Measurements from ENCODE around the gene MTHFD1. TPM values are rescaled to one million over a fixed set of nuclear protein-coding genes. Genes with fewer than 3 reads are reported as not detected.
A peak's percentile ranks its signal among the peaks of the same experiment; 100 is the strongest.

MTHFD1 gene
- total RNA-seq, 1 experiment from 2014 or later, result 72.7 TPM

GRCh38 chr14:64461221-64461620 lies 73.1 kb downstream of the MTHFD1 start:
- intact Hi-C loops (cut with micrococcal nuclease), result no loop called here
- Mint-ChIP-seq H3K4me1 (ENCODE audit: insufficient read depth, unreplicated experiment) (peaks cover 6% of the 10 kb centered on the region), H3K27ac (ENCODE audit: low read depth, unreplicated experiment) (peak overlapping the region; percentile 24), H3K27me3 (ENCODE audit: insufficient read depth, unreplicated experiment) (no peaks in the 10 kb centered on the region), H3K4me3 (ENCODE audit: unreplicated experiment) (no peak overlapping the region), H3K36me3 (ENCODE audit: insufficient read depth, unreplicated experiment) (peaks cover 34% of the 10 kb centered on the region), H3K9me3 (ENCODE audit: unreplicated experiment) (no peaks in the 10 kb centered on the region)
- ChIA-PET POLR2A (interaction anchor here (0.9 kb wide), 1 partner anchor 54 kb away, joined by 3 read pairs; no protein-coding TSS in a partner anchor), CTCF (interaction anchor here (0.7 kb wide), 2 partner anchors 13 to 33 kb away, joined by 3 to 4 read pairs; no protein-coding TSS in a partner anchor)
- no TSS peak for BruUV-seq (replicated peaks)
- no peak for DNase-seq (ENCODE audit: unreplicated experiment)
- TF ChIP-seq CTCF (IDR thresholded peaks at IDR 0.05; ENCODE audit: unreplicated experiment), result no peak

- no peak for DNase-seq (ENCODE audit: unreplicated experiment)
- no peaks in the 10 kb centered on the region for H3K9me3 Mint-ChIP-seq (ENCODE audit: unreplicated experiment)
- no peak overlapping the region for H3K27ac Mint-ChIP-seq (ENCODE audit: low read depth, unreplicated experiment)
- CTCF ChIA-PET, result interaction anchor here (0.6 to 3.0 kb wide), 7 partner anchors 13 to 521 kb away, joined by 3 to 22 read pairs (median 4); no protein-coding TSS in a partner anchor
- H3K36me3 Mint-ChIP-seq (ENCODE audit: insufficient read depth, unreplicated experiment), result peaks cover 21% of the 10 kb centered on the region
- intact Hi-C loops (cut with micrococcal nuclease), result no loop called here
- TF ChIP-seq CTCF (IDR thresholded peaks at IDR 0.05; ENCODE audit: unreplicated experiment), result no peak
- peaks cover 6% of the 10 kb centered on the region for H3K4me1 Mint-ChIP-seq (ENCODE audit: insufficient read depth, unreplicated experiment)
- no peak overlapping the region for H3K4me3 Mint-ChIP-seq (ENCODE audit: unreplicated experiment)
- POLR2A ChIA-PET, result interaction anchor here (0.8 to 2.1 kb wide), 5 partner anchors 12 to 75 kb away, joined by 3 to 5 read pairs (median 4); partner anchors contain the start of genes MTHFD1 and ZBTB25
- BruUV-seq (replicated peaks), result no TSS peak
- no peaks in the 10 kb centered on the region for H3K27me3 Mint-ChIP-seq (ENCODE audit: insufficient read depth, unreplicated experiment)
These were observed 75.0 kb downstream of the MTHFD1 start for GRCh38 chr14:64463195-64463594.

GRCh38 chr14:64463873-64464272 lies 75.7 kb downstream of the MTHFD1 start:
- Mint-ChIP-seq H3K4me3 (ENCODE audit: unreplicated experiment) (no peak overlapping the region), H3K27ac (ENCODE audit: low read depth, unreplicated experiment) (no peak overlapping the region), H3K36me3 (ENCODE audit: insufficient read depth, unreplicated experiment) (peaks cover 14% of the 10 kb centered on the region), H3K4me1 (ENCODE audit: insufficient read depth, unreplicated experiment) (peaks cover 6% of the 10 kb centered on the region), H3K9me3 (ENCODE audit: unreplicated experiment) (no peaks in the 10 kb centered on the region), H3K27me3 (ENCODE audit: insufficient read depth, unreplicated experiment) (no peaks in the 10 kb centered on the region)
- no TSS peak for BruUV-seq (replicated peaks)
- CTCF ChIA-PET, result interaction anchor here (0.6 to 3.0 kb wide), 7 partner anchors 16 to 520 kb away, joined by 3 to 22 read pairs (median 4); no protein-coding TSS in a partner anchor
- no peak for TF ChIP-seq CTCF (IDR thresholded peaks at IDR 0.05; ENCODE audit: unreplicated experiment)
- DNase-seq (ENCODE audit: unreplicated experiment), result no peak
- POLR2A ChIA-PET, result interaction anchor here (0.8 to 2.1 kb wide), 6 partner anchors 13 to 76 kb away, joined by 3 to 5 read pairs (median 3); partner anchors contain the start of gene MTHFD1
- intact Hi-C loops (cut with micrococcal nuclease), result no loop called here

GRCh38 chr14:64464651-64465050 lies 76.5 kb downstream of the MTHFD1 start:
- peaks cover 6% of the 10 kb centered on the region for H3K4me1 Mint-ChIP-seq (ENCODE audit: insufficient read depth, unreplicated experiment)
- H3K9me3 Mint-ChIP-seq (ENCODE audit: unreplicated experiment), result no peaks in the 10 kb centered on the region
- CTCF ChIA-PET, result interaction anchor here (1.2 to 3.0 kb wide), 3 partner anchors 35 to 121 kb away, joined by 3 to 22 read pairs (median 5); no protein-coding TSS in a partner anchor
- no peak for TF ChIP-seq CTCF (IDR thresholded peaks at IDR 0.05; ENCODE audit: unreplicated experiment)
- no peaks in the 10 kb centered on the region for H3K27me3 Mint-ChIP-seq (ENCODE audit: insufficient read depth, unreplicated experiment)
- intact Hi-C loops (cut with micrococcal nuclease), result no loop called here
- peaks cover 6% of the 10 kb centered on the region for H3K36me3 Mint-ChIP-seq (ENCODE audit: insufficient read depth, unreplicated experiment)
- peak overlapping the region; percentile 78 for H3K4me3 Mint-ChIP-seq (ENCODE audit: unreplicated experiment)
- peak; percentile 3 for DNase-seq (ENCODE audit: unreplicated experiment)
- POLR2A ChIA-PET, result interaction anchor here (0.7 to 2.1 kb wide), 5 partner anchors 13 to 234 kb away, joined by 3 to 5 read pairs (median 3); partner anchors contain the start of gene MTHFD1
- BruUV-seq (replicated peaks), result no TSS peak
- H3K27ac Mint-ChIP-seq (ENCODE audit: low read depth, unreplicated experiment), result no peak overlapping the region

Measured in MCF 10A (cell line).